HFFc6 (cell line): ENCODE data around the gene FAM43A. TPM values are rescaled to one million over a fixed set of nuclear protein-coding genes. Genes with fewer than 3 reads are reported as not detected.

Source experiments
- DNase-seq: peaks from one replicate; pipeline ENCODE4 v3.0.0-alpha.2; 2018
- H3K27ac Mint-ChIP-seq: 2 replicates; pipeline ENCODE4 v1.8.0; 2020; ENCODE audit warnings: mild to moderate bottlenecking, mixed read lengths
- H3K27me3 Mint-ChIP-seq: 2 replicates; pipeline ENCODE4 v1.8.0; 2021; ENCODE audit warnings: mild to moderate bottlenecking, moderate library complexity, mixed read lengths; ENCODE audit not compliant: insufficient read depth
- H3K36me3 Mint-ChIP-seq: 2 replicates; pipeline ENCODE4 v1.8.0; 2021; ENCODE audit warnings: low read depth, mixed read lengths
- H3K4me1 Mint-ChIP-seq: 2 replicates; pipeline ENCODE4 v1.8.0; 2020; ENCODE audit warnings: low read depth, mixed read lengths
- H3K4me3 Mint-ChIP-seq: 2 replicates; pipeline ENCODE4 v1.8.0; 2020; ENCODE audit warnings: mild to moderate bottlenecking, moderate library complexity, mixed read lengths
- H3K9me3 Mint-ChIP-seq: 2 replicates; pipeline ENCODE4 v1.8.0; 2020; ENCODE audit warnings: mild to moderate bottlenecking, mixed read lengths
- CTCF ChIP-seq: fragments of 200-600 bp; sonication (generic); IDR thresholded peaks from 2 replicates; pipeline ENCODE4 v1.5.0; 2021; ENCODE audit warnings: antibody characterized with exemption, mild to moderate bottlenecking
- total RNA-seq, 6 experiments: library from RNA; stranded (reverse); fragmentation: NEBNext Ultra II Directional; extraction: Animal tissue kit (Norgen Biotek cat#: 25700); gene quantifications; 2 replicates in 1 of 6; 3 replicates in 5 of 6; pipeline ENCODE4 v1.2.3, GENCODE V29; 2021

Gene FAM43A
- total RNA-seq, 6 experiments from 2014 or later, result 10.6 to 28.5 (median 11.6) TPM

- H3K36me3 Mint-ChIP-seq, result no peaks in the 10 kb centered on the region
- no peak for DNase-seq
- H3K27ac Mint-ChIP-seq, result no peak overlapping the region
- H3K4me3 Mint-ChIP-seq, result no peak overlapping the region
- H3K27me3 Mint-ChIP-seq, result peaks cover 20% of the 10 kb centered on the region
- no peaks in the 10 kb centered on the region for H3K4me1 Mint-ChIP-seq
- no peak for TF ChIP-seq CTCF
- H3K9me3 Mint-ChIP-seq, result peaks cover 5% of the 10 kb centered on the region; the same call in 1 of the 2 replicates
Measured at GRCh38 chr3:194696702-194697101, 11.0 kb downstream of the FAM43A start.

GRCh38 chr3:194702545-194702944 lies 16.9 kb downstream of the FAM43A start:
- no peaks in the 10 kb centered on the region for H3K4me1 Mint-ChIP-seq
- H3K27me3 Mint-ChIP-seq, result peaks cover 41% of the 10 kb centered on the region
- no peaks in the 10 kb centered on the region; the same call in 1 of the 2 replicates for H3K36me3 Mint-ChIP-seq
- no peak for TF ChIP-seq CTCF
- DNase-seq, result no peak
- peaks cover 5% of the 10 kb centered on the region; the same call in 1 of the 2 replicates for H3K9me3 Mint-ChIP-seq
- no peak overlapping the region for H3K27ac Mint-ChIP-seq
- H3K4me3 Mint-ChIP-seq, result no peak overlapping the region

- Mint-ChIP-seq H3K4me1 (no peaks in the 10 kb centered on the region), H3K27ac (no peak overlapping the region), H3K27me3 (peaks cover 37% of the 10 kb centered on the region), H3K4me3 (no peak overlapping the region), H3K9me3 (no peaks in the 10 kb centered on the region), H3K36me3 (no peaks in the 10 kb centered on the region; the same call in 1 of the 2 replicates)
- TF ChIP-seq CTCF, result no peak
- no peak for DNase-seq
Measured at GRCh38 chr3:194705227-194705626, 19.5 kb downstream of the FAM43A start.

- no peak for DNase-seq
- H3K27ac Mint-ChIP-seq, result no peak overlapping the region
- no peaks in the 10 kb centered on the region; the same call in 1 of the 2 replicates for H3K36me3 Mint-ChIP-seq
- no peaks in the 10 kb centered on the region for H3K9me3 Mint-ChIP-seq
- H3K4me1 Mint-ChIP-seq, result no peaks in the 10 kb centered on the region
- no peak for TF ChIP-seq CTCF
- H3K4me3 Mint-ChIP-seq, result no peak overlapping the region
- H3K27me3 Mint-ChIP-seq, result peaks cover 35% of the 10 kb centered on the region
Measured at GRCh38 chr3:194705761-194706160, 20.1 kb downstream of the FAM43A start.

GRCh38 chr3:194707147-194707540 lies 21.5 kb downstream of the FAM43A start:
- DNase-seq, result no peak
- Mint-ChIP-seq H3K36me3 (no peaks in the 10 kb centered on the region; the same call in 1 of the 2 replicates), H3K4me3 (no peak overlapping the region), H3K4me1 (peaks cover 9% of the 10 kb centered on the region), H3K27ac (no peak overlapping the region), H3K27me3 (peaks cover 33% of the 10 kb centered on the region), H3K9me3 (no peaks in the 10 kb centered on the region)
- no peak for TF ChIP-seq CTCF

- Mint-ChIP-seq H3K4me3 (no peak overlapping the region), H3K9me3 (no peaks in the 10 kb centered on the region), H3K4me1 (peaks cover 10% of the 10 kb centered on the region), H3K36me3 (no peaks in the 10 kb centered on the region), H3K27me3 (peaks cover 21% of the 10 kb centered on the region), H3K27ac (no peak overlapping the region)
- no peak for DNase-seq
- TF ChIP-seq CTCF, result no peak
Measured at GRCh38 chr3:194711286-194711685, 25.6 kb downstream of the FAM43A start.
